NCI-H1105 (cell line): Measurements from ENCODE around the gene CDK14.
A peak's percentile ranks its signal among the peaks of the same experiment; 100 is the strongest.
"Not testable (repeated sequence)": the region's sequence is repeated elsewhere in the genome, so short reads cannot be mapped to it uniquely, and the experiment has no call there.

ENCODE experiments used
- DNase-seq: peaks from one replicate; lab custom pipeline; 2025; lab: John Stamatoyannopoulos, UW

CDK14 gene

GRCh38 chr7:90794234-90794633, 198.1 kb downstream of the CDK14 start:
- DNase-seq = not testable (repeated sequence)

- no peak for DNase-seq
These were observed 201.5 kb downstream of the CDK14 start for GRCh38 chr7:90797596-90797995.

- DNase-seq = no peak
These were observed 208.2 kb downstream of the CDK14 start for GRCh38 chr7:90804370-90804769.

- DNase-seq = not testable (repeated sequence)
These were observed 219.4 kb downstream of the CDK14 start for GRCh38 chr7:90815552-90815951.

DNA sequence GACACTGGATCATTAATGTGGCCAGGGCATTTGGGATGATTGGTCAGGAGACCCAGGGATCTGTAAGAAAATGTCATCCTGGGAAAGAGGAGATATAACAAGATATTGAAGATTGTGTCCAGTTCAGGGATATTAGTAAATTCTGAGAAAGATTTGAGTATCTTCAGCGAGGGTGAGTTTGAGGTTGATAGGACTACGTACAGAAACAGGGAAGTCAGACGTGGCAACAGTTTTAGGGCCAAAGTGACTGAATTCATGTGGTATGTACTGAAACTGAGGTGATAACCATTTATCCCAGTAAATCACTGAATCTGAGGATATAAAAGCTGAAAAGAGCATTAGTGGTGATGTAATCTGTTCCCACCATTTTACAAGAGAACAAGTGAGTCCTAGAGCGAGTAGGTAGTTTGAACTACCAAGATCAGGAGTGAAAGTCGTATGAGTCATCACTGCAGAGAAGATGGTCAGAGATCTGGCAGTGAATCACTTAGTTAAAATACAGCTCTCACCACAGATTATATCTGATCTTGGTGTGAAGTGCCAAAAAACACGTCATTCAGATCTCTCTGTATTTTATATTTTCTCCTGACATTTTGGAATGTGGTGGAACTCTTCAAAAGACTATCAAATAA, 220.5 kb downstream of the CDK14 start:
- no peak for DNase-seq

DNA sequence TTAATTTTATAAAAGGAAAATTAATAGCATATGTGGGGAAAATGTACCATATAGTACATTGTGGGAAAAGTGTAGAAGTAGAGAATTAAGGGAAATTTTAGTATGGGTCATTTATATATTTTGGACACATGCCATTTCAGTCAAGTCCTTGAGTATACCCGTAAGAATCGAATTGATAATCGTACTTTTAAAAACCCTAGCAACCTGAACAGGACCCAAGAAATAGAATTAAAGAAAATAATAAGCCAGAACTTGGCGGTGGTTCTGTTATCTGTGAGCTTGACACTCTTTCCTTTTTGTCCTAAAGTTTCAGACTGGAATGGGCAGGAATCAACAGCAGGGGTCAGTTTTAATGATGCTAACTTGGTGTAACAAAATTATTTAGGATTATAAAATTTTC, 221.0 kb downstream of the CDK14 start:
- DNase-seq = no peak

- DNase-seq = no peak
These were observed 221.7 kb downstream of the CDK14 start for GRCh38 chr7:90817846-90818245.

DNA sequence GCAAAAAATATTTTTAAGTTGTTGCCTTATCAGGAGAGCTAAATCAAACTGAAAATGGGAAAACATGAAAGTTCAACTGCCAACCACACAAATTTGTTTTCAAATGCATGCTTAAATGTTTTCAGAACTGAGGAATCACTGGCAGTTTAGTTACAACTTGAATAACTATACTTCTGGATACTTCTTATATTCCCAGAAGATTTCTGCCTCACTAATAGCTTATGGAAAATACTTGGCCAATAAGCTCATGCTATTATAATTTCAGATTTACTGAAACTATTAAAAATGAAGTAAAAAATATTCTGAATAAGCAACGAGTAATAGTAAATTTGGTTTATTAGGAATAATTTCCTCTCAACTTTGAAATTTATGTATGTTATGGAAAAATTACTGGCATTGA, 222.2 kb downstream of the CDK14 start:
- DNase-seq = no peak

DNA sequence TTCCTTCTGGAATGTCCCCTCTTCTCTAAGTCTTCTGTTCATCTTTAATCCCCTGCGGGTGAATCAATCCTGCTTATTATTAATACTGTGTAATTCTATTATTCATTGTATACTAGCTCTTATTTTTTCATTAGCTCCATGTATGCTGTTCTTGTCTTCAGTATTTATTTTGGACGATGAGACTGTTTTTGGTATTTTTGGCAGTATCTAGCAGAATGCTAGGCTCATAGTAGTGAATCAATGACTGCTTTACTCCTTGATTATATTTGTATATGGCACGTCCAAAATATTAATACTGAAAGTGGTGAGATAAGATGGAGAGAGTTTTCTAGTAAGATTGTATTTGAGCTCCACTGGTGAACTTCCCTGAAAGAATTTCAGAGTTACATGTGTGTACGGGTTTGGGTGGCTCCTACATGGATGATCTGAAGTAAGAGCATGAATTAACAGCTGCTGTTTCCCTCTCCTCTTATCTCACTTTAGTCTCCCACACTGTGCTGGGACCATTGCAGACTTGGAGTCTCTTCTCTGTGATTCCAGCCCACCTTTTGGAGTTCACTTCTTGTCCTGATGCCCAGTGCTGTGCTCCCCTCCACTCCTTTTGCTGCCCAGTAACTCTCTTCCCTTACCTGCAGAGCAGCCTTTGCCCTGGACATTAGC, 226.0 kb downstream of the CDK14 start:
- no peak for DNase-seq

GRCh38 chr7:90824386-90825307, 228.5 kb downstream of the CDK14 start:
- peak; percentile 13 for DNase-seq

- no peak for DNase-seq
These were observed 229.7 kb downstream of the CDK14 start for GRCh38 chr7:90825779-90826178.

DNA sequence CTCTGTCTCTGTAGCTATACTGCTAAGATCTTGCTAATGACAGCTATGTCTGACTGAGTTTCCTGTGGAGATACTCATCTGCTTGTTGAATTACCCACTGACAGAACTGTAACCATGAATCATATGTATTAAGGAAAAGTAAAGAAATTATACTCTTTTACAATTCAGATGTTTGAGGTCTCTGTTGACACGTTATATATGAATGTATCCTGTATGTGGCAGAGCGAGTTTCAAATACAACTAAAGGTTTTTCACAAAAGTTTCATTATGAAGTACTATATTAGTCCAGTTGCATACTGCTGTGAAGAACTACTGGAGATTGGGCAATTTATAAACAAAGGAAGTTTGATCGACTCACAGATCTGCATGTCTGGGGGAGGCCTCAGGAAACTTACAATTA, 232.5 kb downstream of the CDK14 start:
- no peak for DNase-seq

GRCh38 chr7:90830308-90830707, 234.2 kb downstream of the CDK14 start:
- DNase-seq = no peak

- no peak for DNase-seq
These were observed 236.6 kb downstream of the CDK14 start for GRCh38 chr7:90832726-90833125.

- no peak for DNase-seq
These were observed 237.3 kb downstream of the CDK14 start for GRCh38 chr7:90833443-90833842.

- no peak for DNase-seq
These were observed 238.7 kb downstream of the CDK14 start for GRCh38 chr7:90834771-90835170.

GRCh38 chr7:90835861-90836260, 239.7 kb downstream of the CDK14 start:
- DNase-seq = no peak

- DNase-seq = no peak
These were observed 240.8 kb downstream of the CDK14 start for GRCh38 chr7:90836937-90837336.

GRCh38 chr7:90838799-90839198, 242.7 kb downstream of the CDK14 start:
- no peak for DNase-seq

- no peak for DNase-seq
These were observed 243.2 kb downstream of the CDK14 start for GRCh38 chr7:90839316-90839715.

- DNase-seq = no peak
These were observed 243.7 kb downstream of the CDK14 start for GRCh38 chr7:90839727-90840291.

DNA sequence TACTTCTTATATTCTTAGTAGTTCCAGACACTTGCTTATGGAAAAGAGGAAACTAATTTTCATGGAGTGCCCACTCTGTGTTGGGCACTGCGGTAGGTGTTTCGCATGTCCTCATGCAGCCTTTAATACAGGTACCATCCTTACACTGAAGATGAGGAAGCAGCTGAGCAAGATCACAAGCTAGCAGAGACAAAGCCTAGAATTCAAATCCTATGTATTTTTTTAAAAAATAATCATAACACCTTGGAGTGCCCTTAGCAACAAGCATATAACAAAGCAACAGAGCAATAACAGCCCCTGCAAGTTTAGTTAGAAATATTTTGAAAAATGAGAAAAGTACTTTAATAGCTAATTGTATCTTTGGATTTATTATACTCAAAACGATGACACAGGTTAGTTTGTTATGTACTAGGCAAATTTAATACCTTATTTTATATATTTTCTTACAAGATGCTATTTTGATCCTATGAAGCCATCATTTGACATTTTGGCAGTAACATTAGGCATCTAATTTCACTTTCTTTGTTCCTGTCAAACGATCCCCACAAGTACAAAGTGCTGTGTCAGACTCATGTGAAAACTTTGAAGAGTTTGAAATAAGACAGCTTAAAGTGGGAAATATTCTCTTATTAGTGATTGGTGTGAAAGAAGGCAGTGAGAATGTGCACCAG, 245.8 kb downstream of the CDK14 start:
- DNase-seq = no peak
